LoVo (cell line): Measurements from ENCODE around the gene CLN3.
A peak's percentile ranks its signal among the peaks of the same experiment; 100 is the strongest.
"Not testable (repeated sequence)": the region's sequence is repeated elsewhere in the genome, so short reads cannot be mapped to it uniquely, and the experiment has no call there.

Experiments
- DNase-seq: peaks from one replicate; pipeline ENCODE4 v3.0.0-alpha.2; 2016; ENCODE audit warnings: low spot score

Gene CLN3

DNA sequence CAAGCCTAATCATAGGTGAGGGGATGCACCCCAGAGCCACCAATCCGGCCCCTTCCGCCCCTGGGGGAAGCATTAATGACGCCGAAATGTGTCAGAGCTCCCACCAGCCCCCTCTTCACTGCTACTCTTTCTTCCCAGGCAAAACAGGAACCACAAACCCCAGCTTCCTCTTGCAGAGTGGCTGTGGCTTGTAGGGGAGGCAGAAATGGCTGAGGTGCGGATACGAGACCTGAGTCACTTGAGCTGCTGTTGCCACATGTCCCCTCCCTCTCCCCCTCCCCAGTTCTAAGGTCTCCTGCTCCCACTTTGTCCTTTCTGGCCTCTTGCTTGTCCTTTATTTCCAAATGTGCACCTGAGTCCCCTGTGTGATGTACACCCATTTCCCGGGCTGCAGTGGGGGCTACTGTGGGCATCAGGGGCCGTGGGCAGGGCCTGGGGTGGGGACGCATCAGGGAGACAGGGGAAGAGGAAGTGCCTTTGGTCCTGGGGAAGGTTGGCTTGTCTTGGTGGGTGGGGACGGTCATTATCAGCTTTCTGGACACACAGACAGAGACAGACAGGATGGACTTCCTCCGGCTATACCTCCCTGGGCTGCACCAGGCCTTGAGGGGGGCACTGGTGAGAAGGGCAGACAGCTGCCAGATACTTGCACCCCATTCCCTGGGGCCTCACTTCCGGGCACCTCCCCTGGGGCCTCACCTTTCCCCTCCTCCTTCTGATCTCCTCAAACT is 2.4 kb upstream of the CLN3 start, which contains the start of gene APOBR:
APOBR (plus strand) TSS at position 523 of the 731 bp plus-strand sequence; CDS start at position 562, 39 bp downstream.
- no peak for DNase-seq

DNA sequence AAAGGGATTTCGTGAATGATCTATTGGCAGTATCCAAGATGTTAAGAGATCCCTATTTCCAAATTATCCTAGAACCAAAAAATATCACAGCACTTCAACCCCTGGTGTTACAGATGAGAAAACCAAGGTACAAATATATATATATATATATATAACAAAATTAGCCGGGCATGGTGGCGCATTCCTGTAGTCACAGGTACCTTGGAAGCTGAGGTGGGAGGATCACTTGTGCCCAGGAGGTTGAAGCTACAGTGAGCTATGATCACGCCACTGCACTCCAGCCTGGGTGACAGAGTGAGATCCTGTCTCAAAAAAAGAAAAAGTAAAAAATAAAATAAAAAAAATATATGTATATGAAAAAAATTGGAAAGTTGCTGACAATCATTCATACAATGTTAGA is 637 bp upstream of the CLN3 start:
- no peak for DNase-seq

DNA sequence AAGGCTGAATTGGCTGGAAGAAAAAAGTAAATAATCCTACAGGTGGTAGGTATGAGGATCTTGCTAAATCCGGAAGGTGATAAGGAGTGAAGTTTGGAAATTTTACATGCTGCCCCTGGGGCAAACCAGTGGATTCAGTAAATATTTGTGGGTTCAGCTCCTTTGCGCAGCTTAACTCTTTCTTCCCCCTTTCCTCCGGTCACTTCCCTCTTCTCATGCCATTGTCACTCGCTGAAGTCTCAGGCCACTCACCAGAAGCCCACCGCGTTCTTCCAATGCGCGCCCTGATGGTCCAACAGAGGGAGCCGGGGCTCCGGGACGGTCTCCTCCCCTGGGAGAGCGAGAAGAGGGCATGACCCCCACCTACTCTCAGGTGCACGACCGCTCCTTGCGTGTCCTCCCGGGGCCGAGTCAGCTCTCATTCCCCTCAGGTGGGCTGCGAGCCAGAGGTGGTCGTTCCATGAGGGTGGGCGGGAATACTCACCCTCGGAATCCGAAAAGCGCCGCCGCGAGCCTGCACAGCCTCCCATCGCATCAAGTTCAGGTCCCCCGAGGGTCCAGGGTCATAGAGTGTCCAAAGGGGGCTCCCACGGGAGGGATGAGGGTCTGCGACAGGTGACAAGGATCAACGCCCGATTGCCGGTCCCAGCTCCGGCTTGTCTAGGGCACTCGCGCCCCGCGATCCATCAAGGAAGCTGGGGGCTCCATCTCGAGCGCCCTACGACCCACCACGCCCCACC is 474 bp downstream of the CLN3 start:
- peak; percentile 30 for DNase-seq

DNA sequence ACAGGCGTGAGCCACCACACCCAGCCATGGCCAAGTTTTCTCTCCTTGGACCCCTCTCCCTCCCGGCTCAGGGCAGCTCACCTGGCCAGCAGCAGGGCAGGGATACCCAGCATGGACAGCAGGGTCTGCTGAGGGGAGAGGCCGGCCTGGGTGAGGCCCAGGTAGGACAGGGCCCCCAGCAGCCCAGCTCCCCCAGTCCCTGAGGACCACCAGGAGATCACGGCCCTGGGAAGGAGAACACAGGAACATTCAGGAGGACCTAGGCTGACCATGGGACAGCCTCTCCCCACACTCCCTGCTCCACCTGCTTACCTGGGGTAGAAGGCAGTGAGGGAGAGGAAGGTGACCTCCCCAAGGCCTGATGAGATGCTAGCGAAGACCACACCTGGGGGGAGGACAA is 5.6 kb downstream of the CLN3 start:
- no peak for DNase-seq

DNA sequence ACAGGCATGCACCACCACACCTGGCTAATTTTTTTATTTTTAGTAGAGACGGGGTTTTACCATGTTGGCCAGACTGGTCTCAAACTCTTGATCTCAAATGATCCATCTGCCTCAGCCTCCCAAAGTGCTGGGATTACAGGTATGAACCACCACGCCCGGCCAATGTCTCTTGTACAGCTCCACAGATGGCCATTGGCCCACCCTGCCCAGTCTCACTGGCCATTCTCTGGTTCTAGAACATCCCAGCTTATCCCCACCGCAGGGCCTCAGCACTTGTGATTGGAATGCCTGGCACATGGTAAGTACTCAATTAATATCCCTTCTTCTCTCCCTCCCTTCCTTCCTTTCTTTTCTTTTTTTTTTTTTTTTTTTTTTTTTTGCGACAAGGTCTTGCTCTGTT is 8.5 kb downstream of the CLN3 start:
- not testable (repeated sequence) for DNase-seq

DNA sequence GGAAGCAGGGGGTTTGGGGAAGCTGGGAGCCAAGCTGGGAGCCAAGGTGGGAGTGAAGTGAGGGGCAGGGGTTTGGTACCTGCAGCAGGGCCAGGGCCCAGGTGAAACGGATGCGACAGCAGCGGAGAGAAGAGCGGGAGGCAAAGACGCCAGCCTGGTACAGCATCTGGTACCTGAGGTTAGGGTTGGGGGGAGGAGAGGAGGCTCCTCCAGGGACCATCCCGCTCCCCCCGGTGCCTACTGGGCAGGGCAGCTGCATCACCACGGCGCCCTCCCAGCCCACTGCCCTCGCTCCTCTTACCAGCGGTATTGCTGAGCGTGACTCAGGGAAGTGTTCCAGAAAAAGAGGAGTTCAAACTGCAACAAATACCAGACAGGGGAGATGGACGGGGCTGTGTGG is 9.8 kb downstream of the CLN3 start:
- DNase-seq: no peak

DNA sequence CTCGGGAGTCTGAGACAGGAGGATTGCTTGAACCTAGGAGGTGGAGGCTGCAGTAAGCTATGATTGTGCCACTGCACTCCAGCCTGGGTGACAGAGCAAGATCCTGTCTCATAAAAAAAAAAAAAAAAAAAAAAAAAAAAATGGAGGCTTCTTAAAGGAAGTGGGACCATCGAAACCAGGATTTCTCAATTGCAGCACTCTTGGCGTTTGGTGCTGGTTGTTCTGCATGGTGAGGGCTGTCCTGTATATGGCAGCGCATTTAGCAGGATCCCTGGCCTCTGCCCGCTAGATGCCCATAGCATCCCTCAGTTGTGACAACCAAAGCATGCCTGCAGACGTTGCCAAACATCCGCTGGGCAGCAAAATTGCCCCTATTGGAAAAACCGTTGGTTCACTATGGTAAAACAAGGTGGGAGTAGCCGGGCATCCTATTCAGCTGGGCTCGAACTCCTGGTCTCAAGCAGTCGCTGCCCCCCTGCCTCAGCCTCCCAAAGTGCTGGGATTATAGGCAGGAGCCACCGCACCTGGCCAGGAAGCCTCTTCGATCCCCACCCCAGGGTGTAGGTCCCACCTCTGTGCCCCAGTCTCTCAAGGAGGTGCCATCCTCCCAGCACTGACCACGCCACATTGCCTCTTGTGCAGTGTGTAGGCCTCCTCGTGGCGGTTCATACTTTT is 13.2 kb downstream of the CLN3 start:
- DNase-seq: no peak

DNA sequence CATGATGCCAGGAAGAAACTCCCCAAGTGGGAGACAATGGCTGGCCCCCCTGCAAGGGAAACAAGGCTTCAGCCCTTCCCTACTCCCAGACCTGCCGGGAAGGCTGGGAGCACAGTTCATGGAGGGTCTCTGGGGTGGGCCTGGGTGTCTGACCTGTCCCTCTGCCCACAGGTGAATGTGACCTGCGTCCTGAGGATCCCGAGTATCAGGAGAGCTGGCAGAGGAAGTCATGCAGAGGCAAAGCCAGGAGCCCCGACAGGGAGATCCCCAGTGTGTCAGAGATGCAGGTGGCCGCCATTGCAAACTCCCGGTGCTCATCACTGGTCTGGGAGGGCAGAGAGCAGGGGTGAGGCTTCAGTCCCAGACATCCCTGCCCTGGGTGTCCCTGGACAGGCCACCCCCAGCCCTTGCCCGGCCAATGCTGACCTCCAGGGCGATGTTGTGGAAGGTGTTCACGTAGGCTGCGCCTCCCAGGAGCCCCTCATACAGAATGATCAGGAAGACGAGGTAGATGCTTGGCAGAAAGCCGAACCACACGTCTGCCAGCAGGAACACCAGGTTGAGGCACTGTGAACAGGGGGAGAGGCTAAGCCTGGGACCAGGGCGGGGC is 14.5 kb downstream of the CLN3 start:
- DNase-seq: no peak

DNA sequence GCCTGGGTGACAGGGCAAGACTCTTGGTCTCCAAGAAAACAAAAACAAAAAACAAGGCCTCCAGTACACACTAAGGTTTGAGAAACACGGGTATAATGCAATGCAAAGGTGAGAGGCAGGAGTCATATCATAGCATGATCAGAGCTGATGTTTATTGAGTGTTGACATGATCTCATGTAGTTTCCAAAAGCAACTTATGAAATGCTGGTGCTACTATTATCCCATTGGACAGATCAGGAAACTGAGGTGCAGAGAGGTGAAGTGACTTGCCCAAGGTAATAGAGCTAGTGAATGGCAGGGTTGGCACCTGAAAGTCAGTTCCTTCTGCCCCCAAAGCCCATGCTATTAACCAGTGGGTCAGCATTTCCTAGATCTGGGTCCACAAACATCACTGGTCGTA is 16.7 kb downstream of the CLN3 start:
- DNase-seq: no peak

DNA sequence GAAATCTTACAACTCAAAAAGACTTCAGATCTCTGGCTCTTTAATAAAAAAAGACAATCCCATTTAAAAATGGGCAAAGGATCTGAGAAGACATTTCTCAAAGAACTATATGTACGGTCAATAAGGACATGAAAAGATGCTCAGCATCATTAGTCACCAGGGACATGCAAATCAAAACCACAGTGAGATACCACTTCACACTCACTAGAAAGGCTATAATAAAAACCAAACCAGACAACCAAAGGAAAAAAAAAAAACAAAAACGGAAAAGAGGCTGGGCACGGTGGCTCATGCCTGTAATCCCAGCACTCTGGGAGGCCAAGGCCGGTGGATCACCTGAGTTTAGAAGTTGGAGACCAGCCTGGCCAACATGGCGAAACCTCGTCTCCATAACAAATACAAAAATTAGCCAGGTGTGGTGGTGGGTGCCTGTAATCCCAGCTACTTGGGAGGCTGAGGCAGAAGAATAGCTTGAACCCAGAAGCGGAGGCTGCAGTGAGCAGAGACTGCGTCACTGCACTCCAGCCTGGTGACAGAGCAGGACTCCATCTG is 18.1 kb downstream of the CLN3 start:
- no peak for DNase-seq

DNA sequence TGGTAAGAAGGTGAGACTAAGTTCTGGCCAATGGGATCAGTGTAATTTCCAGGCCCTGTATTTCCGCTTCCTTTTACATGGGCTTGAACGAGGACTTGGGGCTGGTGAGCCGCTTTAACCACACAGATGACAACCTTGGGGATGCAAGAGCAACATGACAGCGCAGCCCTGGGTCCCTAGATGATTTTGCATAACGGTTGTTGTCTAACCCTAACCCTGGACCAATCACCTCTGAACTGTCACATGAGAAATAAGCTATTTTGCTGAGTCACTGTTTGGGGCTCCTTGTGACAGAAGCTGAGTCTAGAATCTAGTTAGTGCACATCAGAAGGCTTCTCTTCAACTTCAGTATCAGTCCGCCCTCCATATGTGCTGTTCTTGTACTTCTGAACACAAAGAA is 44.8 kb downstream of the CLN3 start:
- DNase-seq: not testable (repeated sequence)

DNA sequence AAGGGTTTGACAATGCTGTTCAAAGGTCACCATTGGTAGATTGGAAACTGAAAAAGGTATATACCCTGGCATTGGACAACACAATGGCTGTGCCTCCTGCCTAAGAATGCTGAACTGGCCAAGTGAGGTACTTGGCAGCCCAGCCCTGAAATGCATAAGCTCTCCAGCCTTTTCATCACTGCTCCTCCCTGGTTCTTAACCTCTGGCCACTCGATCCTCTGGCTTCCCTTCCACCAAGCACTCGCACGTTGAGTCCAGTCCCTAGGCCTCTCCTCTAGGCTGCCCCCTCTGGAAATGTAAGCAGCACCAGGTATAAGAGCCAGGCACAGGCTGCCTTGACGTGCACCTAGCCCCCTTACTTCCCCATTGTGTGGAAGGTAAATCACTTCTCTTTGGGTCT is 45.5 kb downstream of the CLN3 start:
- DNase-seq: not testable (repeated sequence)

DNA sequence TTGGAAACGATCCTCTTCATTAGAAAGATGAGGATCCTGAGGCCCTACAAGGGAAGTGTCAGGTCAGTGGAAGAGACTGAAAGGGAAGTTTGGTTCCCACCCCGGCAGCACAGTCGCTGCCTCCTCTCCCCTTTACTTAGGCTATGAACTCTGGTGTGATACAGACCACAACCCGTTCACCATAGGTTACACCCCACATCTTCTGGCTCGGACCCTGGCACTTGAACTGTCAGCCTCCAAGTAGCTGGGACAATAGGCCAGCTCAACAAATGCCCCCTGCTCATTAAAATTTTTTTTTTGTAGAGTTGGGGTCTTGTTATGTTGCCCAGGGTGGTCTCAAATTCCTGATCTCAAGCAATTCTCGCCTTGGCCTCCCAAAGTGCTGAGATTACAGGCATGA is 47.9 kb downstream of the CLN3 start:
- not testable (repeated sequence) for DNase-seq

DNA sequence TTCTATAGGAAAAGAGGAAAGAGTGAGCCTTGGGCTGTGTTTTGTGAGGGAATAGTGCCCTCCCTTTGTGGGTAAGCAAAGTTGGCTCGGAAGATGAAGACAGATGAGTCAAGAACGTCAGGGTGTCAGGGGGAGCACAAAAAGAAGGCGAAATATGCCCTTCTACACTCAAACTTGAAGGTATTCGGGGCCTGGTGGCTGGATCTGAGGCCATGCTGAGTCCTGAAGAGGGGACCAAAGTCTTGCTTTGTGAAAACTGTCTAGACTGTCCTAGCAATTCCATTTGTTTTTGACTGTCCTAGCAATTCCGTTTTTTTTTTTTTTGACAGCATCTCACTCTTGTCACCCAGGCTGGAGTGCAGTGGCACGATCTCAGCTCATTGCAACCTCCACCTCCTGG is 53.0 kb downstream of the CLN3 start:
- DNase-seq: not testable (repeated sequence)

DNA sequence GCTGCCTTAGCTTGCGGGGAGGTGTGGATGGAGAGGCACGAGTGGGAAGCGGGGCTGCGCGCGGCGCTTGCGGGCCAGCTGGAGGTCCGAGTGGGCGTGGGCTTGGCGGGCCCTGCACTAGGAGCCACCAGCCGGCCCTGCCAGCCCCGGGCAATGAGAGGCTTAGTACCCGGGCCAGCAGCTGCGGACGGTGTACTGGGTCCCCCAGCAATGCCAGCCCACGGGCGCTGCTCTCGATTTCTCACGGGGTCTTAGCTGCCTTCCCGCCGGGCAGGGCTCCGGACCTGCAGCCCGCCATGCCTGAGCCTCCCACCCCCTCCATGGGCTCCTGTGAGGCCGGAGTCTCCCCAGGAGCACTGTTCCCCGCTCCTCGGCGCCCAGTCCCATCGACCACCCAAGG is 56.5 kb downstream of the CLN3 start:
- DNase-seq: not testable (repeated sequence)
